Trophoblast cell (in vitro differentiated cells and primary cell): Measurements from ENCODE around the gene PFDN1.

ENCODE experiments used
- DNase-seq, 2 donors: peaks; one replicate each; pipeline ENCODE4 v3.0.0-alpha.2; 2016
- H2AFZ ChIP-seq: 2 replicates; pipeline ENCODE4 v1.6.1; 2013; ENCODE audit warnings: low read length, moderate library complexity, mild to moderate bottlenecking; ENCODE audit not compliant: insufficient read depth, poor library complexity
- H2AK5ac ChIP-seq: 2 replicates; pipeline ENCODE4 v1.6.1; 2013; ENCODE audit warnings: mild to moderate bottlenecking, low read length
- H2BK120ac ChIP-seq: 2 replicates; pipeline ENCODE4 v1.6.1; 2013; ENCODE audit warnings: low read length, mild to moderate bottlenecking, moderate library complexity; ENCODE audit not compliant: insufficient read depth, poor library complexity
- H2BK12ac ChIP-seq: 2 replicates; pipeline ENCODE4 v1.6.1; 2013; ENCODE audit warnings: mild to moderate bottlenecking, low read length, moderate library complexity
- H2BK5ac ChIP-seq: 2 replicates; pipeline ENCODE4 v1.6.1; 2013; ENCODE audit warnings: low read length, low read depth, moderate library complexity, mild to moderate bottlenecking; ENCODE audit not compliant: poor library complexity
- H3K14ac ChIP-seq: 2 replicates; pipeline ENCODE4 v1.6.1; 2013; ENCODE audit warnings: mild to moderate bottlenecking, low read length
- H3K18ac ChIP-seq: 2 replicates; pipeline ENCODE4 v1.6.1; 2013; ENCODE audit warnings: mild to moderate bottlenecking, low read length
- H3K23ac ChIP-seq: 2 replicates; pipeline ENCODE4 v1.6.1; 2013; ENCODE audit warnings: low read length
- H3K27ac ChIP-seq: 2 replicates; pipeline ENCODE4 v1.5.1; 2013; ENCODE audit warnings: low read depth, mild to moderate bottlenecking, inconsistent platforms, low read length, moderate library complexity
- H3K27me3 ChIP-seq: 2 replicates; pipeline ENCODE4 v1.6.1; 2013; ENCODE audit warnings: inconsistent platforms, mild to moderate bottlenecking, low read length, moderate library complexity; ENCODE audit not compliant: insufficient read depth
- H3K36me3 ChIP-seq, 2 experiments: 1 replicate in 1 of 2; 2 replicates in 1 of 2; pipeline ENCODE4 v1.6.1; 2013; ENCODE audit warnings: low read length in 2 of 2, mild to moderate bottlenecking in 2 of 2, moderate library complexity in 1 of 2; ENCODE audit not compliant: insufficient read depth in 2 of 2, control insufficient read depth in 1 of 2
- H3K4ac ChIP-seq: 2 replicates; pipeline ENCODE4 v1.6.1; 2013; ENCODE audit warnings: low read depth, mild to moderate bottlenecking, low read length, moderate library complexity
- H3K4me1 ChIP-seq, 2 experiments: 1 replicate in 1 of 2; 2 replicates in 1 of 2; pipeline ENCODE4 v1.6.1; 2013; ENCODE audit warnings: low read length in 2 of 2, mild to moderate bottlenecking in 2 of 2, moderate library complexity in 1 of 2; ENCODE audit not compliant: insufficient read depth in 2 of 2, control insufficient read depth in 1 of 2
- H3K4me2 ChIP-seq: 2 replicates; pipeline ENCODE4 v1.6.1; 2013; ENCODE audit warnings: inconsistent platforms, mild to moderate bottlenecking, low read length, moderate library complexity
- H3K4me3 ChIP-seq: 2 replicates; pipeline ENCODE4 v1.5.1; 2013; ENCODE audit warnings: mild to moderate bottlenecking, low read depth, low read length, inconsistent platforms
- H3K79me1 ChIP-seq: one replicate; pipeline ENCODE4 v1.6.1; 2013; ENCODE audit warnings: low read length
- H3K79me2 ChIP-seq: 2 replicates; pipeline ENCODE4 v1.6.1; 2013; ENCODE audit warnings: low read length, mild to moderate bottlenecking; ENCODE audit not compliant: control insufficient read depth, insufficient read depth, poor library complexity
- H3K9ac ChIP-seq: 2 replicates; pipeline ENCODE4 v1.6.1; 2013; ENCODE audit warnings: mild to moderate bottlenecking, low read length
- H3K9me3 ChIP-seq: 2 replicates; pipeline ENCODE4 v1.6.1; 2013; ENCODE audit warnings: low read depth, mild to moderate bottlenecking, control low read depth, inconsistent platforms, low read length; ENCODE audit not compliant: insufficient read depth
- H4K12ac ChIP-seq: 2 replicates; pipeline ENCODE4 v1.6.1; 2013; ENCODE audit warnings: low read depth, mild to moderate bottlenecking, low read length, moderate library complexity
- H4K8ac ChIP-seq: 2 replicates; pipeline ENCODE4 v1.6.1; 2013; ENCODE audit warnings: low read depth, mild to moderate bottlenecking, low read length, moderate library complexity
- H4K91ac ChIP-seq: one replicate; pipeline ENCODE4 v1.6.1; 2013; ENCODE audit warnings: low read depth, mild to moderate bottlenecking, low read length, moderate library complexity
- WGBS: extraction: QIAGEN DNeasy Blood & Tissue Kit; methylation state at CpG from one replicate; pipeline ENCODE4 v1.1.7; 2013; ENCODE audit warnings: missing lambda C conversion rate; ENCODE audit not compliant: insufficient read length, insufficient coverage; ENCODE audit errors: extremely low coverage; 5-methylcytosine and 5-hydroxymethylcytosine counted together

PFDN1 gene

GRCh38 chr5:140230373-140230772, 72.5 kb downstream of the PFDN1 start:
- H3K4me2 ChIP-seq, result no peak overlapping the region
- no peak overlapping the region for H2AFZ ChIP-seq
- no peaks in the 10 kb centered on the region for H3K27me3 ChIP-seq
- no peak overlapping the region for H2BK5ac ChIP-seq
- no peak overlapping the region for H3K4me3 ChIP-seq
- H2AK5ac ChIP-seq, result no peak overlapping the region
- H3K4ac ChIP-seq, result no peak overlapping the region
- no peaks in the 10 kb centered on the region for H3K79me2 ChIP-seq
- H2BK120ac ChIP-seq, result no peak overlapping the region
- H4K8ac ChIP-seq, result no peak overlapping the region
- no peaks in the 10 kb centered on the region for H3K4me1 ChIP-seq
- no peaks in the 10 kb centered on the region for H3K79me1 ChIP-seq
- H3K14ac ChIP-seq, result no peak overlapping the region
- no peak overlapping the region for H3K18ac ChIP-seq
- WGBS, result no CpG with 5 or more reads among the region's 1 CpG
- H4K12ac ChIP-seq, result no peak overlapping the region
- no peaks in the 10 kb centered on the region for H3K36me3 ChIP-seq
- H3K9ac ChIP-seq, result no peak overlapping the region
- no peak overlapping the region for H3K23ac ChIP-seq
- H3K9me3 ChIP-seq, result no peaks in the 10 kb centered on the region
- H2BK12ac ChIP-seq, result no peak overlapping the region
- no peak overlapping the region for H4K91ac ChIP-seq
- no peak overlapping the region for H3K27ac ChIP-seq
- DNase-seq, result no peak

GRCh38 chr5:140228364-140228837, 74.5 kb downstream of the PFDN1 start:
- no peak overlapping the region for H3K14ac ChIP-seq
- H3K4me2 ChIP-seq, result no peak overlapping the region
- H2AK5ac ChIP-seq, result no peak overlapping the region
- H3K23ac ChIP-seq, result no peak overlapping the region
- no peak overlapping the region for H3K4ac ChIP-seq
- no peaks in the 10 kb centered on the region for H3K4me1 ChIP-seq
- H4K91ac ChIP-seq, result no peak overlapping the region
- H3K36me3 ChIP-seq, result no peaks in the 10 kb centered on the region
- H3K4me3 ChIP-seq, result no peak overlapping the region
- H2BK120ac ChIP-seq, result no peak overlapping the region
- H3K79me2 ChIP-seq, result no peaks in the 10 kb centered on the region
- no peak overlapping the region for H2AFZ ChIP-seq
- no peaks in the 10 kb centered on the region for H3K9me3 ChIP-seq
- H4K8ac ChIP-seq, result no peak overlapping the region
- no peak overlapping the region for H4K12ac ChIP-seq
- DNase-seq, result no peak
- H2BK12ac ChIP-seq, result no peak overlapping the region
- H3K27ac ChIP-seq, result no peak overlapping the region
- H3K27me3 ChIP-seq, result no peaks in the 10 kb centered on the region
- no CpG with 5 or more reads among the region's 7 CpGs for WGBS
- no peaks in the 10 kb centered on the region for H3K79me1 ChIP-seq
- H2BK5ac ChIP-seq, result no peak overlapping the region
- H3K18ac ChIP-seq, result no peak overlapping the region
- no peak overlapping the region for H3K9ac ChIP-seq

- WGBS, result no CpG with 5 or more reads among the region's 2 CpGs
- Histone ChIP-seq H2AFZ (no peak overlapping the region), H3K27me3 (no peaks in the 10 kb centered on the region), H3K79me2 (no peaks in the 10 kb centered on the region), H2BK5ac (no peak overlapping the region), H4K8ac (no peak overlapping the region), H4K91ac (no peak overlapping the region), H3K14ac (no peak overlapping the region), H3K23ac (no peak overlapping the region), H3K36me3 (no peaks in the 10 kb centered on the region), H3K9ac (no peak overlapping the region), H3K4me1 (no peaks in the 10 kb centered on the region), H2AK5ac (no peak overlapping the region), H3K9me3 (no peaks in the 10 kb centered on the region), H2BK12ac (no peak overlapping the region), H3K27ac (no peak overlapping the region), H3K4ac (no peak overlapping the region), H2BK120ac (no peak overlapping the region), H3K79me1 (no peaks in the 10 kb centered on the region), H3K4me2 (no peak overlapping the region), H4K12ac (no peak overlapping the region), H3K18ac (no peak overlapping the region), H3K4me3 (no peak overlapping the region)
- no peak for DNase-seq
These were observed 75.9 kb downstream of the PFDN1 start for GRCh38 chr5:140227046-140227445.

GRCh38 chr5:140225396-140225795, 77.5 kb downstream of the PFDN1 start:
- no peak for DNase-seq
- Histone ChIP-seq H3K18ac (no peak overlapping the region), H3K9ac (no peak overlapping the region), H3K4me3 (no peak overlapping the region), H3K27me3 (no peaks in the 10 kb centered on the region), H2BK5ac (no peak overlapping the region), H3K27ac (no peak overlapping the region), H4K12ac (no peak overlapping the region), H3K36me3 (no peaks in the 10 kb centered on the region), H3K9me3 (no peaks in the 10 kb centered on the region), H3K14ac (no peak overlapping the region), H3K23ac (no peak overlapping the region), H3K79me1 (no peaks in the 10 kb centered on the region), H2BK12ac (no peak overlapping the region), H3K4me1 (no peaks in the 10 kb centered on the region), H3K79me2 (no peaks in the 10 kb centered on the region), H4K91ac (no peak overlapping the region), H4K8ac (no peak overlapping the region), H2AFZ (no peak overlapping the region), H3K4ac (no peak overlapping the region), H2AK5ac (no peak overlapping the region), H2BK120ac (no peak overlapping the region), H3K4me2 (no peak overlapping the region)
- WGBS, result no CpG with 5 or more reads among the region's 3 CpGs
